ENCODE measurements around the gene SLC5A10.

The SLC5A10 gene

DNA sequence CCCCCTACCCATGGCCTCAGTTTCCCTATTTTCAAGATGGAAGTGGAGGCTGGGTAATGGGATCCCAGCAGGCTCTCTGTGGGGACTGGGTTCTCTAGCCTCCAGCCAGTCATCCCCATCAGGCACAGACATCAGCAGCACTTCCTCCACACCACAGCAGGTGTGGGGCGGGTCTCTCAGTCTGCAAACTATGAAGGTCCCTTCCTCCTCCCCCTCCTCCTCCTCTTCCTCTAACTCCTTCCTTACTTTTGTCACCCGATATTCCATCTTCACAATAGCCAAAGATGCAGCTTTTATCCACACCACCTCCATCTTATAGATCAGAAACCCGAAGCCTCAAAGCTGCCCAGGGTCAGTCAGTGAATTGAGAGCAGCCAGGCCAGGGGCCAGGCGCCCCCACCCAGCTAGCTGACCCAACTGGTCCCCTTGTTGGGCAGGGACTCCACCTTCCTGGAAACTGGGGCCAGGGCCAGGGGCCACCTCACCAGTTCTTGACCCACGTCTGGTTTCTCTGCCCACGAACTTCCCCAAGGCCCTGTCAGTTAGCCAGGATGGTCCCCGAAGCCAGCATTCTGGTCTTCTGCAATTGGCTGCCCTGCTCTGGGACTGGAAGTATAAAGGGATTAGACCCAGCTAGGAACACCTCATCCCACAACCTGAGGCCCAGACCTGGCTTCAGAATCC lies 50.1 kb downstream of the SLC5A10 start:
- H3K4me3 ChIP-seq (replicated peaks; ENCODE audit: low read depth, low read length) = peak overlapping the region; percentile 74
- DNase-seq (ENCODE audit: extremely low read depth, low read depth) = no peak
- TF ChIP-seq, protein P1, sequence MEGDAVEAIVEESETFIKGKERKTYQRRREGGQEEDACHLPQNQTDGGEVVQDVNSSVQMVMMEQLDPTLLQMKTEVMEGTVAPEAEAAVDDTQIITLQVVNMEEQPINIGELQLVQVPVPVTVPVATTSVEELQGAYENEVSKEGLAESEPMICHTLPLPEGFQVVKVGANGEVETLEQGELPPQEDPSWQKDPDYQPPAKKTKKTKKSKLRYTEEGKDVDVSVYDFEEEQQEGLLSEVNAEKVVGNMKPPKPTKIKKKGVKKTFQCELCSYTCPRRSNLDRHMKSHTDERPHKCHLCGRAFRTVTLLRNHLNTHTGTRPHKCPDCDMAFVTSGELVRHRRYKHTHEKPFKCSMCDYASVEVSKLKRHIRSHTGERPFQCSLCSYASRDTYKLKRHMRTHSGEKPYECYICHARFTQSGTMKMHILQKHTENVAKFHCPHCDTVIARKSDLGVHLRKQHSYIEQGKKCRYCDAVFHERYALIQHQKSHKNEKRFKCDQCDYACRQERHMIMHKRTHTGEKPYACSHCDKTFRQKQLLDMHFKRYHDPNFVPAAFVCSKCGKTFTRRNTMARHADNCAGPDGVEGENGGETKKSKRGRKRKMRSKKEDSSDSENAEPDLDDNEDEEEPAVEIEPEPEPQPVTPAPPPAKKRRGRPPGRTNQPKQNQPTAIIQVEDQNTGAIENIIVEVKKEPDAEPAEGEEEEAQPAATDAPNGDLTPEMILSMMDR (IDR thresholded peaks at IDR 0.05; ENCODE audit: low read depth, low read length, missing control alignments) = no peak

DNA sequence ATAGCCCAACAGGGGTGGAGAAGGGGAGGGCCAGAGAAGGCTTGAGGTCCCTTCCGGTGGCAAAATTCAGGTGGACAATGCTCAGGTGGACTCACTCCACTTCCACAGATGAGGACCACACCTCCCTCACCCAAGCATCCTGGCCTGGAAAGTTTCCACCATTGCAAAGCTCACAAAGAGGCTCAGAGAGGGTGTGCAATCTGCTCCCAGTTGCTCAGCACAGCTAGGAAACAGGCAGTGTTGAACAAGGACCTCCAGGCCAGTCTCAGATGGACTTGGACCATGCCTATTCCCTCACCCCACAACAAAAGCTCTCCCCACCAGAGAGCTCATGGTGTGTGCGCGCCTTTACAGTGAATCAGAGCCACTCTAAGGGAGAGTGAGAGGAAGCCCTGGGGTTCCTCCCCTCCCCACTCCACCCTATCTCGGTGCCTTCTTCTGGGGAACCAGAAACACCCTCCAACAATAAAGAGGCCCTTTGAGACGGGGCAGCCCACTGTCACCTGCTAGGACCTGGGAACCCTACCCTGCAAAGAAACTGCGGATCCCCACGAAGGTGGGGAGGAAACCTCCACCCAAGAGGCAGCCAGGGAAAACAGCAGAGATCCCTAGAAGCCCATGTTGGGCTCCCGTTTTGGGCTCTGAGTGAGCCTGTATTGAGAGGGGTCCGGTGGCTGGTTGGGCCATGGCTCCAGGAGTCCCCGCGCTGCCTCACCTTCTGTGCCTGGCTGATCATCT lies 51.0 kb downstream of the SLC5A10 start:
- H3K4me3 ChIP-seq (replicated peaks; ENCODE audit: low read depth, low read length) = peak overlapping the region; percentile 74
- no peak for DNase-seq (ENCODE audit: extremely low read depth, low read depth)
- TF ChIP-seq, protein P1 (IDR thresholded peaks at IDR 0.05; ENCODE audit: low read depth, low read length, missing control alignments) = no peak

- TF ChIP-seq, protein P1 (IDR thresholded peaks at IDR 0.05; ENCODE audit: low read depth, low read length, missing control alignments) = no peak
- DNase-seq (ENCODE audit: extremely low read depth, low read depth) = no peak
- H3K4me3 ChIP-seq (replicated peaks; ENCODE audit: low read depth, low read length) = peak overlapping the region; percentile 74
These were observed 51.8 kb downstream of the SLC5A10 start for GRCh38 chr17:19003543-19004420.

DNA sequence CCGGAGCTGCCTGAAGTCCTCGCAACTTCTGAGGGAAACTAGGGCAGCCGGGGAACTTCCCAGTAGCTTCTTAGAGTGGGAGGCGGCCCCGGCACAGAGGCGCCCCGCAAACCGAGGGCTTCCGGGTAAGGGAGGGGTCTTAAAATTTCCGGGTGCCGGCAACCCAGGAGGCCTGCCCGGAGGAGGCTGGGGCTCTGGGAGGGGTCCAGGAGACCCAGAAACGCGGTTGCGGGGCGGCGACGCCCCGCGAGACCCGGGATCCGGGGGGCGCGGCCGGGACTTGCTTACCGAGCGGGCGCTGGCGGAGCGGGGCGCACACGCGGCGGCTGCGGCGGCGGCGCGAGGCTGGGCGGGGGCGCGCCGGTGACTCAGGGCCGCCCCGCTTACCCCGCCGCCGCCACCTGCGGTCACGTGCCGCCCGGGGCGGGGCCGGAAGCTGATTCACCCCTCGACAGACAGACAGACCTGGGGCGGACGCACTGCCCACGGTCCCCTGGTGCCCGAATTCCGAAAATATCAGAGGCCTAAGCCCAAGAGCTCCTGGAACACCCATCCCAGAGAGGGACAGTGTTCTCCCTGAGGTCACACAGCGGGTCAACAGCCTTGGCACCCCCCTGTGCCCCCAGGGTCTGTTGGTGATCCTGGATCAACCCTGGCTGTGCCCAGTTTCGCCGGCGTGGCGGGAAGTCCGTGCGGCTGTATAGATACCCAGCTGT lies 52.6 kb downstream of the SLC5A10 start, which contains the start of gene FAM83G:
Gene FAM83G, minus strand, starts transcription at position 344 of the 716 bp plus-strand sequence. CDS start 723 bp downstream, outside the sequence.
- peak within 1 kb of the TSS; percentile 74 for H3K4me3 ChIP-seq (replicated peaks; ENCODE audit: low read depth, low read length)
- DNase-seq (ENCODE audit: extremely low read depth, low read depth) = no peak
- TF ChIP-seq, protein P1 (IDR thresholded peaks at IDR 0.05; ENCODE audit: low read depth, low read length, missing control alignments) = no peak

GRCh38 chr17:19005137-19005773 lies 53.3 kb downstream of the SLC5A10 start:
- DNase-seq (ENCODE audit: extremely low read depth, low read depth) = no peak
- TF ChIP-seq, protein P1 (IDR thresholded peaks at IDR 0.05; ENCODE audit: low read depth, low read length, missing control alignments) = no peak
- peak overlapping the region; percentile 74 for H3K4me3 ChIP-seq (replicated peaks; ENCODE audit: low read depth, low read length)

All from HFF-Myc (cell line).